Calu3 (cell line): Measurements from ENCODE around the gene WDSUB1. TPM values are rescaled to one million over a fixed set of nuclear protein-coding genes. Genes with fewer than 3 reads are reported as not detected.

Experiments used
- BruUV-seq: library from RNA; stranded (reverse); fragments of 400-500 nt; replicated peaks from 2 replicates; lab custom pipeline; 2021; lab: Mats Ljungman, UMichigan
- CTCF ChIA-PET: fragments of 300-600 bp; sonication (Branson Sonifier 250); formaldehyde crosslinking; loops from one replicate; lab custom pipeline; 2022; ENCODE audit warnings: antibody characterized with exemption; lab: Charles Lee
- DNase-seq: peaks from one replicate; pipeline ENCODE4 v3.0.0; 2022
- H3K27ac Mint-ChIP-seq: one replicate; pipeline ENCODE4 v1.8.0; 2022; ENCODE audit warnings: mixed read lengths; ENCODE audit not compliant: unreplicated experiment
- H3K27me3 Mint-ChIP-seq: one replicate; pipeline ENCODE4 v1.8.0; 2022; ENCODE audit warnings: mixed read lengths; ENCODE audit not compliant: unreplicated experiment
- H3K36me3 Mint-ChIP-seq: one replicate; pipeline ENCODE4 v1.8.0; 2022; ENCODE audit warnings: mild to moderate bottlenecking, moderate library complexity, mixed read lengths; ENCODE audit not compliant: insufficient read depth, unreplicated experiment
- H3K4me1 Mint-ChIP-seq: one replicate; pipeline ENCODE4 v1.8.0; 2022; ENCODE audit warnings: mild to moderate bottlenecking, low read depth, mixed read lengths; ENCODE audit not compliant: unreplicated experiment
- H3K4me3 Mint-ChIP-seq: one replicate; pipeline ENCODE4 v1.8.0; 2022; ENCODE audit warnings: mild to moderate bottlenecking, low read depth, moderate library complexity, mixed read lengths; ENCODE audit not compliant: unreplicated experiment
- H3K9me3 Mint-ChIP-seq: one replicate; pipeline ENCODE4 v1.8.0; 2022; ENCODE audit warnings: low read depth, mixed read lengths; ENCODE audit not compliant: unreplicated experiment
- CTCF ChIP-seq: fragments of 200-600 bp; IDR thresholded peaks from one replicate; pipeline ENCODE4 v1.8.0; 2022; ENCODE audit warnings: antibody characterized with exemption; ENCODE audit not compliant: unreplicated experiment
- intact Hi-C: fragments of 100-400 bp; cut with micrococcal nuclease; formaldehyde crosslinking; loops from one replicate; pipeline ENCODE4 v1.10.0; 2022; ENCODE audit not compliant: unreplicated experiment
- total RNA-seq: library from RNA; stranded (reverse); gene quantifications from 2 replicates; pipeline ENCODE4 v1.2.3, GENCODE V29; 2022

WDSUB1 gene
- total RNA-seq, 1 experiment from 2014 or later, result 6.7 TPM

GRCh38 chr2:159297042-159297707, 10.7 kb upstream of the WDSUB1 start:
- Mint-ChIP-seq H3K4me3 (no peak overlapping the region), H3K36me3 (no peaks in the 10 kb centered on the region), H3K4me1 (peaks cover 26% of the 10 kb centered on the region), H3K9me3 (no peaks in the 10 kb centered on the region), H3K27ac (no peak overlapping the region), H3K27me3 (no peaks in the 10 kb centered on the region)
- DNase-seq, result peak; percentile 6
- intact Hi-C loops, result no loop called here
- BruUV-seq, result no TSS peak
- CTCF ChIA-PET, result interaction anchor here (1.0 kb wide), 1 partner anchor 10 kb away, joined by 4 read pairs; the partner anchor contains the start of gene WDSUB1
- TF ChIP-seq CTCF, result no peak

- Mint-ChIP-seq H3K4me3 (no peak overlapping the region), H3K9me3 (no peaks in the 10 kb centered on the region), H3K4me1 (peaks cover 25% of the 10 kb centered on the region), H3K27ac (no peak overlapping the region), H3K36me3 (peaks cover 1% of the 10 kb centered on the region), H3K27me3 (no peaks in the 10 kb centered on the region)
- CTCF ChIA-PET, result no interaction called here
- intact Hi-C loops, result no loop called here
- BruUV-seq, result no TSS peak
- no peak for TF ChIP-seq CTCF
- no peak for DNase-seq
Measured at GRCh38 chr2:159292157-159292556, 5.7 kb upstream of the WDSUB1 start.

DNA sequence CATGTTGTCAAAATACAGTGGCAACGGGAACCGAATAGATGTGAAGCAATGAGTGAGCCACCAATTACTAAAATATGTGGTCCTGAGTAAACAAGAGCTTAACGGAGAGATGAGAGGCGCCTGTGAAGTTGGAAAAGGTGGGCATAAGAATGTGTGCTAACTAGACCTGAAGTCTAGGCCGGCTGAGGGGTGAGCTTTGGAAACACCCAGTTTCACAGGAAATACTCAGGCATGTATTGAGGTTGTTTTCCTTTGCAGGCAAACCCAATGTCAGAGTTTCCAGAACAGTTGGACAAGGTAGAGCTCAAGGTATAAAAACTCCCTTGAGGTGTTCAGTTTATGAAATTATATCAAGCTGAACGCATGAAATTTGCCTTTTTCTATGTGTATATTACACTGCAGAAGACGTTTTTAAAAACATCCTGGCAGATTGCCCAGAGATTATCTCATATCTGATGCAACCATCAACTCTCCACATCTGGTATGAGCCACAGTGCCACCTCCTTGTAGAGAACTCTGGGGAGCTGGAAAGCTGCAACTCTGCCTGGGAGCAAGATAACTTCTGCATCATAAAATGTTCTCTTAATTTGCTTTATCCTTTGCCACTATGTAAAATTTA, 3.9 kb upstream of the WDSUB1 start:
- Mint-ChIP-seq H3K27me3 (no peaks in the 10 kb centered on the region), H3K9me3 (no peaks in the 10 kb centered on the region), H3K4me3 (no peak overlapping the region), H3K4me1 (peaks cover 23% of the 10 kb centered on the region), H3K36me3 (peaks cover 18% of the 10 kb centered on the region), H3K27ac (peak overlapping the region; percentile 61)
- no peak for TF ChIP-seq CTCF
- peak; percentile 39 for DNase-seq
- CTCF ChIA-PET, result no interaction called here
- intact Hi-C loops, result no loop called here
- BruUV-seq, result no TSS peak

- Mint-ChIP-seq H3K27me3 (no peaks in the 10 kb centered on the region), H3K36me3 (peaks cover 18% of the 10 kb centered on the region), H3K27ac (no peak overlapping the region), H3K9me3 (no peaks in the 10 kb centered on the region), H3K4me3 (no peak overlapping the region), H3K4me1 (peaks cover 36% of the 10 kb centered on the region)
- no TSS peak for BruUV-seq
- no peak for DNase-seq
- no peak for TF ChIP-seq CTCF
- CTCF ChIA-PET, result interaction anchor here (1.2 kb wide), 1 partner anchor 22 kb away, joined by 3 read pairs; no protein-coding TSS in a partner anchor
- intact Hi-C loops, result no loop called here
Measured at GRCh38 chr2:159287733-159288132, 1.2 kb upstream of the WDSUB1 start.
